T-cell (primary cell): Measurements from ENCODE around the gene TEX44. TPM values are rescaled to one million over a fixed set of nuclear protein-coding genes. Genes with fewer than 3 reads are reported as not detected.
"Not testable (repeated sequence)": the region's sequence is repeated elsewhere in the genome, so short reads cannot be mapped to it uniquely, and the experiment has no call there.

ENCODE experiments used
- ATAC-seq, 4 experiments: fragments of 200-7000 bp in 3 of 4; fragments of 150-1000 bp in 1 of 4; cut with Tn5 transposase; replicated peaks in 1 of 4; 1 replicate in 3 of 4; 2 replicates in 1 of 4; pipeline ENCODE4 v1.10.0; 2021; ENCODE audit warnings: moderate library complexity in 3 of 4, mild to moderate bottlenecking in 2 of 4, moderate number of reproducible peaks in 1 of 4
- CTCF ChIA-PET, 2 donors: fragments of 300-600 bp; sonication (Branson Sonifier 250); formaldehyde crosslinking; loops; one replicate each; lab custom pipeline; 2022; ENCODE audit warnings: antibody characterized with exemption in 2 of 2; lab: Charles Lee
- POLR2A ChIA-PET, 2 donors: fragments of 300-600 bp; sonication (Branson Sonifier 250); formaldehyde crosslinking; loops; one replicate each; lab custom pipeline; 2022; ENCODE audit warnings: antibody characterized with exemption in 2 of 2; lab: Charles Lee
- DNase-seq, 35 experiments: peaks; one replicate each; pipeline versions ENCODE4 v3.0.0 to v3.0.0-alpha.2; 2013 to 2023
- H3K27ac ChIP-seq: one replicate; pipeline ENCODE4 v1.5.1; 2013; ENCODE audit warnings: low read length
- H3K27me3 ChIP-seq, 2 experiments: replicated peaks in 1 of 2; 1 replicate in 1 of 2; 2 replicates in 1 of 2; pipeline versions ENCODE4 v1.6.1 to v1.7.0; 2013; ENCODE audit warnings: low read length in 1 of 2, mixed read lengths in 1 of 2; ENCODE audit not compliant: control insufficient read depth in 2 of 2, insufficient read depth in 2 of 2; ENCODE audit errors: extremely low read depth in 1 of 2
- H3K36me3 ChIP-seq, 2 donors: 1 replicate in 1 of 2; 2 replicates in 1 of 2; pipeline versions ENCODE4 v1.6.1 to v1.7.0; 2013; ENCODE audit warnings: low read length in 1 of 2; ENCODE audit not compliant: control insufficient read depth in 2 of 2, insufficient read depth in 1 of 2; ENCODE audit errors: extremely low read depth in 1 of 2
- H3K4me1 ChIP-seq, 2 experiments: 1 replicate in 1 of 2; 2 replicates in 1 of 2; pipeline versions ENCODE4 v1.6.1 to v1.7.0; 2013; ENCODE audit warnings: low read length in 2 of 2, mixed read lengths in 1 of 2; ENCODE audit not compliant: insufficient read depth in 2 of 2, control insufficient read depth in 1 of 2; ENCODE audit errors: extremely low read depth in 1 of 2
- H3K4me3 ChIP-seq, 2 donors: 1 replicate in 1 of 2; 2 replicates in 1 of 2; pipeline versions ENCODE4 v1.5.1 to v1.7.0; 2013; ENCODE audit warnings: mild to moderate bottlenecking in 2 of 2, low read length in 1 of 2, moderate library complexity in 1 of 2; ENCODE audit not compliant: control insufficient read depth in 1 of 2; ENCODE audit errors: extremely low read depth in 1 of 2
- H3K9me3 ChIP-seq: 2 replicates; pipeline ENCODE4 v1.7.0; 2013
- H3K27ac Mint-ChIP-seq, 2 donors: one replicate each; pipeline ENCODE4 v1.8.0; 2020 to 2021; ENCODE audit warnings: mild to moderate bottlenecking in 2 of 2, mixed read lengths in 2 of 2
- H3K27me3 Mint-ChIP-seq, 2 donors: one replicate each; pipeline ENCODE4 v1.8.0; 2021 to 2022; ENCODE audit warnings: mixed read lengths in 2 of 2
- H3K36me3 Mint-ChIP-seq: one replicate; pipeline ENCODE4 v1.8.0; 2021; ENCODE audit warnings: mixed read lengths
- H3K4me1 Mint-ChIP-seq, 3 donors: one replicate each; pipeline ENCODE4 v1.8.0; 2020 to 2022; ENCODE audit warnings: mixed read lengths in 3 of 3, mild to moderate bottlenecking in 1 of 3
- H3K4me3 Mint-ChIP-seq, 3 donors: one replicate each; pipeline ENCODE4 v1.8.0; 2020 to 2022; ENCODE audit warnings: mild to moderate bottlenecking in 3 of 3, mixed read lengths in 3 of 3, moderate library complexity in 3 of 3
- H3K9me3 Mint-ChIP-seq, 3 donors: one replicate each; pipeline ENCODE4 v1.8.0; 2020 to 2022; ENCODE audit warnings: mixed read lengths in 3 of 3
- WGBS: methylation state at CpG from one replicate; pipeline ENCODE4 v1.1.5; 2013; ENCODE audit warnings: missing lambda C conversion rate; ENCODE audit not compliant: insufficient coverage; 5-methylcytosine and 5-hydroxymethylcytosine counted together
- total RNA-seq, 35 experiments: library from RNA in 6 of 35; stranded (reverse) in 6 of 35; fragments of 120-200 nt in 1 of 35; gene quantifications; one replicate each; pipeline versions ENCODE4 v1.2.1 to v1.2.4 and lab custom pipeline; 2013 to 2026

Gene TEX44
- total RNA-seq, 5 donors from 2014 or later (not counting 1 experiment from before 2014, with no cell fraction given): not detected

DNA sequence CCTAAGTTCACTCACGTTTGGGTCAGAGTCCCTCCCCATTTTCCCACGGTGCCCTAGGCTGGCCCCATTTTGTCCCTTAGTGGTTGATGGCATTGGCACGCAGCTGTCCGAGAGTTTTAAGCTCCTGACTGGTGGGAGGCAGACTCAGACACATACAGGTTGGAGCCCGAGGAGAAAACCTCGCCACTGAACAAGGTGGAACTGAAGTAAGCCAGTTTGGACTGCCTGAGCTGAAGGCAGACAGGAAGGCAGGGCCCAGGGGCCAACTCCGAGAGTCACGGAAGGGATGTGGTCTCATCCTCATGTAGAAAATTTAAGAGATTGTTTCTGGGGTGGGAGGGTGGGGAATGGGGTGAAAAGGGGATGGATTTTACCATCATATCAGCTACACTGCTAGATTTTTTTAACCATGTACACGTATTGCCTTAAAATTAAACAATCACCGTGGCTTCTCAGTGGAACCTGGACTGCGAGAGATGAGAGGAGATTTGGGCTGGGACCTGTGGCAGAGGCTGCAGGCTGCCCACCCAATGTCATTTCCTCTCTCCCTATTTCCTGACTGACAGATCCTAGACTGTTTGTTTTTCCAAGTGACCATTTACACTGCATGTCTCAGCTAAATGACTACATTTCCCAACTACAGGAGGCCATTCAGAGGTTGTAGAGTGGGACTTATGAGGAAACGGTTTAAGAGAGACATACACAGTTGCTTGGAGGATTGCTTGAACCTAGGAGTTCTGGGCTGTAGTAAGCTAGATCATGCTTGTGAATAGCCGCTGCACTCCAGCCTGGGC lies 43.0 kb upstream of the TEX44 start:
- DNase-seq (no peak), ATAC-seq (no peak)
- H3K27me3 ChIP-seq: no peaks in the 10 kb centered on the region
- H3K4me3 Mint-ChIP-seq: no peak overlapping the region
- ChIA-PET CTCF (interaction anchor here in 1 of 2 donors (0.6 kb wide), 2 partner anchors 27 to 121 kb away, joined by 3 read pairs; no protein-coding TSS in a partner anchor), POLR2A (no interaction called here)
- H3K9me3 Mint-ChIP-seq: peaks cover 0 to 13% (median 11%) of the 10 kb centered on the region in 3 donors
- H3K4me3 ChIP-seq: no peak overlapping the region
- peaks cover 2% of the 10 kb centered on the region for H3K9me3 ChIP-seq
- peaks cover 14% of the 10 kb centered on the region for H3K36me3 Mint-ChIP-seq
- H3K4me1 ChIP-seq: peaks cover 10 to 57% of the 10 kb centered on the region in 2 experiments
- H3K36me3 ChIP-seq: no peaks in the 10 kb centered on the region
- no peak overlapping the region for H3K27ac ChIP-seq
- 68% methylated on average over 4 of the region's 13 CpGs for WGBS
- no peaks in the 10 kb centered on the region for H3K27me3 Mint-ChIP-seq
- H3K27ac Mint-ChIP-seq: peak overlapping the region in 1 of 2 donors; percentile 40
- H3K4me1 Mint-ChIP-seq: peaks cover 22 to 48% (median 28%) of the 10 kb centered on the region in 3 donors

DNA sequence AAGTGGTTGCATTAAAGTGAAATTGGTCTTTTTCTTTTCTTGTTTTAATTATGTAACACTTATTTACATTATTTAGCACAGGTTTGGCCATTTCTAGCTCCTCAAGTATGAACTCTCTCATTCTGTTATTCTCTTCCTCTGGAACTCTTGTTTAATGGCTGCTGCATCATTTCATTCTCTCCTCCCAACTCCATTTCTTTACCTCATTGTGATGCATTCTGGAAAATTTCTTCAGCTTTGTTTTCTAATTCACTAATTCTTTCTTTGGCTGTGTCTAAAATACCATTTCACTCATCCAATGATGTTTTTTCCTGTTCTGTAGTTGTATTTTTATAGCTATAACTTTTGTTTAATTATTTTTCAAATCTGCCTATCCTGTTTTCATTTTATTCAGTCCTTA lies 39.9 kb upstream of the TEX44 start:
- Mint-ChIP-seq H3K4me1 (peaks cover 13 to 41% (median 18%) of the 10 kb centered on the region in 3 donors), H3K9me3 (peaks cover 0 to 13% (median 11%) of the 10 kb centered on the region in 3 donors), H3K27ac (no peak overlapping the region), H3K27me3 (no peaks in the 10 kb centered on the region), H3K36me3 (peaks cover 11% of the 10 kb centered on the region), H3K4me3 (no peak overlapping the region)
- Histone ChIP-seq H3K9me3 (peaks cover 2% of the 10 kb centered on the region), H3K4me3 (no peak overlapping the region), H3K36me3 (no peaks in the 10 kb centered on the region), H3K4me1 (peaks cover 2 to 50% of the 10 kb centered on the region in 2 experiments), H3K27me3 (no peaks in the 10 kb centered on the region), H3K27ac (no peak overlapping the region)
- no peak for ATAC-seq
- POLR2A ChIA-PET: interaction anchor here (0.5 to 0.8 kb wide), 2 partner anchors 40 to 78 kb away, joined by 3 to 6 read pairs; no protein-coding TSS in a partner anchor
- DNase-seq: no peak
- CTCF ChIA-PET: interaction anchor here (0.6 to 1.5 kb wide), 6 partner anchors 19 to 50 kb away, joined by 3 to 4 read pairs (median 4); partner anchors contain the start of gene NMUR1 (in 1 of the 2)

DNA sequence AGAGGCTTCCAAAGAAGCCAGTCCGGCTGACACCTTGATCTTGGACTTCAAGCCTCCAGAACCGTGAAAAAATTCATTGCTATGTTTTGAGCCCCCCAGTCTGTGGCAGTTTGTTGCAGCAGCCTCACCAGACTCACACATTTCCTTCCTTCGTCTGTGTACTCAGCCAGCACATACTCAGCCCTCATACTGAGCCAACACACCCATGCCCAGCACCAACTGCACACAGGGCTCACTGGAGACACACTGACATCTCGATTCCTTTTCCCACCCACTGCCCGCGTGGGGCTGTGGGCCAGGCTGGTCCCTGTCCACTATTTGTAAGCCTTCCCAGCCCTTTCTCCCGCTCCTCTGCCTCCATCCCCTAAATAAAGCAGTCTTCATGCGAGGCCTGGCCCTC lies 38.3 kb upstream of the TEX44 start:
- ATAC-seq: peak in 1 of 4 experiments; percentile 45

DNA sequence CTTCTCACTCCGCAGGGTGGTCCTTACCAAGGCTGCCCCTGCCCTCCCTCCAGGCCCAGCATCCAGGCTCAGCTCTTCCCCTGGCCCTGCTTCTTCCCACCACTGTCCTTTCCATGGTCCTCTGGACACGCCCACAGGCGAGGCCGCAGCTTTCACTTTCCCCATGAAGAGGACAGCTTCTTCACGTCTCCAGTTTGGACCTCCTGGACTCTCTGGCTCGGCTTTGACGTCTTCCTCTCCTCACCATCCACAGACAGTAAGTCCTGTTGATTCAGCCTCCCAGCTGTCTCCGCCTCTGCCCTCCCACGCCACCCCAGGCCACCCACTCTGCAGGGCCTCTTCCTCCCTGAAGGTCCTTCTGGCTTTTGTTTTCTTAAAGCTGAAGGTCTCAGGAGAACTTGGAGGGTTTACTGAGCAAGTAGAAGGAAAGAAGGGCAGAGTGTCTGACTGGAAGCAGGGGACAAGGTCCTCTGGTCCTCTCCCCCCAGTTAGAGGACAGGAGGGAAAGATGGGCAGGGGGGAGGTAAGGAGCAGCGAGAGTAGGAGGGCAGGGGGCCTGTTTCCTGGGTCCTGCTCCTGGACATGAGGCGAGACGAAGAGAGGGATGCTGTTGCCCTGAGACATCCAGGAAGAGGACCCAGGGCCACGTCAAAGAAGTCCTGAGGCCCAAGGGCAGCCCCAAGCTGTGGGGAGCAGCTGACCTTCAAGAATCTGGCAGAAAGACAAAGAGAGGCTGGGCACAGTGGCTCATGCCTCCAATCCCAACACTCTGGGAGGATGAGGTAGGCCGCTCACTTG lies 37.7 kb upstream of the TEX44 start:
- H3K27me3 Mint-ChIP-seq: no peaks in the 10 kb centered on the region
- Histone ChIP-seq H3K27me3 (no peaks in the 10 kb centered on the region), H3K4me3 (peak overlapping the region in 1 of 2 donors; percentile 11), H3K9me3 (peaks cover 2% of the 10 kb centered on the region), H3K27ac (peak overlapping the region; percentile 60), H3K4me1 (peaks cover 2 to 35% of the 10 kb centered on the region in 2 experiments), H3K36me3 (no peaks in the 10 kb centered on the region)
- no peak for ATAC-seq
- ChIA-PET CTCF (interaction anchor here (0.8 to 2.7 kb wide), 5 partner anchors 22 to 72 kb away, joined by 3 to 12 read pairs (median 4); partner anchors contain the start of gene NMUR1 (in 1 of the 2)), POLR2A (interaction anchor here (0.7 to 0.8 kb wide), 2 partner anchors 11 to 248 kb away, joined by 3 read pairs; no protein-coding TSS in a partner anchor)
- H3K4me1 Mint-ChIP-seq: peaks cover 12 to 31% (median 17%) of the 10 kb centered on the region in 3 donors
- peak in 2 of 35 experiments; percentile 15 to 32 for DNase-seq
- peak overlapping the region; percentile 43 to 59 (median 57) for H3K4me3 Mint-ChIP-seq
- peaks cover 11% of the 10 kb centered on the region for H3K36me3 Mint-ChIP-seq
- peaks cover 0 to 13% (median 11%) of the 10 kb centered on the region in 3 donors for H3K9me3 Mint-ChIP-seq
- 72% methylated on average over 9 of the region's 14 CpGs for WGBS
- peak overlapping the region; percentile 75 to 80 for H3K27ac Mint-ChIP-seq

More for the DNA sequence above, 38.3 kb upstream of the TEX44 start:
- Histone ChIP-seq H3K27me3 (no peaks in the 10 kb centered on the region), H3K36me3 (no peaks in the 10 kb centered on the region), H3K4me3 (peak overlapping the region in 1 of 2 donors; percentile 11), H3K27ac (peak overlapping the region; percentile 60), H3K9me3 (peaks cover 2% of the 10 kb centered on the region), H3K4me1 (peaks cover 2 to 37% of the 10 kb centered on the region in 2 experiments)
- no peaks in the 10 kb centered on the region for H3K27me3 Mint-ChIP-seq
- H3K36me3 Mint-ChIP-seq: peaks cover 11% of the 10 kb centered on the region
- CTCF ChIA-PET: interaction anchor here in 1 of 2 donors (0.9 to 2.7 kb wide), 2 partner anchors 22 to 72 kb away, joined by 4 to 12 read pairs; no protein-coding TSS in a partner anchor
- peak overlapping the region; percentile 43 to 59 (median 57) for H3K4me3 Mint-ChIP-seq
- peaks cover 0 to 13% (median 11%) of the 10 kb centered on the region in 3 donors for H3K9me3 Mint-ChIP-seq
- H3K4me1 Mint-ChIP-seq: peaks cover 14 to 35% (median 17%) of the 10 kb centered on the region in 3 donors
- no peak for DNase-seq
- POLR2A ChIA-PET: interaction anchor here in 1 of 2 donors (0.8 kb wide), 1 partner anchor 10 kb away, joined by 3 read pairs; no protein-coding TSS in a partner anchor
- H3K27ac Mint-ChIP-seq: peak overlapping the region; percentile 75 to 80
- WGBS: 36% methylated on average over 8 of the region's 8 CpGs

DNA sequence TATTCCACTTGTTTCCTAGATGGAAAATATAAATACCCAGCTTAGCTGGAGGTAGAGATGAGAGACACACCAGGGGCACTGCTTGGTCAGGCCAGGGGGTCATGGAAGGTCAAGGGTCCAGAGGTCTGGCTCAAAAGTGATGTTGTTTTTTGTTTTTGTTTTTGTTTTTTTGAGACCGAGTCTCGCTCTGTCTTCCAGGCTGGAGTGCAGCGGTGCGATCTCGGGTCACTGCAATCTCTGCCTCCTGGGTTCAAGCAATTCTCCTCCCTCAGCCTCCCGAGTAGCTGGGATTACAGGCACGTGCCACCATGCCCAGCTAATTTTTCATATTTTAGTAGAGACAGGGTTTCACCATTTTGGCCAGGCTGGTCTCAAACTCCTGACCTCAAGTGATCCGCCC lies 36.2 kb upstream of the TEX44 start:
- POLR2A ChIA-PET, H3K27ac Mint-ChIP-seq, H3K27ac ChIP-seq, H3K36me3 ChIP-seq, ATAC-seq, DNase-seq, H3K9me3 ChIP-seq, H3K27me3 ChIP-seq, H3K27me3 Mint-ChIP-seq, H3K4me3 ChIP-seq, H3K4me3 Mint-ChIP-seq: not testable (repeated sequence)
- 92% methylated on average over 5 of the region's 8 CpGs for WGBS
- peaks cover 0 to 13% (median 11%) of the 10 kb centered on the region in 3 donors for H3K9me3 Mint-ChIP-seq
- CTCF ChIA-PET: interaction anchor here (0.6 to 2.7 kb wide), 4 partner anchors 10 to 39 kb away, joined by 4 to 12 read pairs (median 5); partner anchors contain the start of gene NMUR1 (in 1 of the 2)
- H3K4me1 ChIP-seq: peaks cover 2 to 35% of the 10 kb centered on the region in 2 experiments
- peaks cover 11% of the 10 kb centered on the region for H3K36me3 Mint-ChIP-seq
- peaks cover 12 to 29% (median 17%) of the 10 kb centered on the region in 3 donors for H3K4me1 Mint-ChIP-seq
